ENCODE data around the gene CEND1. TPM values are rescaled to one million over a fixed set of nuclear protein-coding genes. Genes with fewer than 3 reads are reported as not detected.

CEND1 gene
- total and polyA plus RNA-seq, 2 experiments from 2014 or later = not detected

DNA sequence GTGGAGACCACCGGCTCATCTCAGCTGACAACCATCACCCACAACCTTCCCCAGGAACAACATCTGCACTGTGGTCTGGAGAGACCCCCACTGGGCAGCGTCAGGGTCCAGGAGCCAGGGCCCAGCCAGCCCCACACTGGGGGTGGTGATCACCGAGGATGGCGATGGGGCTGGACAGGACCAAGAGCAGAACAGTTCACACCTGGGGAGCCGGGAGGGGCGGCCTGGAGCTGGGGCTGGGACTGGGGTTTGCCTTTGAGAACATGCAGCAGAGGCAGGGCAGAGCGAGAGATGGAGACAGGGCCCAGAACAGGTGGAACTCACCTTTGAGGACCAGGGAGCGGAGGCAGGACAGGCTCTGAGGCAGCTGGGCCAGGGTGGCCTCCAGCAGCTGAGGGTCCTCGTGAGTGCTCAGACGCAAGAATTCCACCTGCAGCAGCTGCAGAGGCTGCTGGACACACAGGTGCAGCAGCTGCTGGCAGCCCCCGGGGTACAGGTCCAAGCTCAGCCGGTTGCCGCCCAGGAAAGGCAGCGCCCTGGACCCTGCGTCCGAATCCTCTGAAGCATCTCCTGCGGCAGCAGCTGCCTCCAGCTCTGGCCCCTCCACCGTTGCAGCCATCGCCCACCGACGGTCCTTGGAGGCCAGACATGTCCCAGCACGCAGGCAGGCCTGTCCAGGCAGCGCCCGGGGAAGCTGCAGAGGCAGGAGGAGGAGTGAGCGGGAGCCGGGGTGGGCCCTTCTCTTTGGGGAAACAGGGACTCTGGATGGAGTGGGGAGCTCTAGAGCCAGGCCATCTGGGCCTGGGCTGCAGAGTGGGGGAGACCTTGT lies 14.1 kb upstream of the CEND1 start:
- WGBS (ENCODE audit: low lambda C conversion rate, missing lambda C conversion rate) = 73% methylated on average over 25 of the region's 26 CpGs
- Histone ChIP-seq H3K4me3 (no peak overlapping the region), H4K20me1 (ENCODE audit: insufficient read depth, poor library complexity, severe bottlenecking) (no peaks in the 10 kb centered on the region), H3K4me1 (ENCODE audit: insufficient read depth) (peaks cover 3% of the 10 kb centered on the region), H3K79me2 (peaks cover 23% of the 10 kb centered on the region), H3K36me3 (replicated peaks; ENCODE audit: insufficient read depth, low read depth) (no peaks in the 10 kb centered on the region), H3K4me2 (peak overlapping the region; percentile 98), H3K27me3 (no peaks in the 10 kb centered on the region), H3K9me3 (ENCODE audit: low read depth) (no peaks in the 10 kb centered on the region), H2AFZ (no peak overlapping the region), H3K9me2 (replicated peaks; ENCODE audit: insufficient read depth) (no peaks in the 10 kb centered on the region), H3K27ac (peak overlapping the region; percentile 27)
- DNase-seq (ENCODE audit: low spot score) = no peak
- TF ChIP-seq EZH2 (IDR thresholded peaks at IDR 0.05; ENCODE audit: borderline replicate concordance) (no peak), EZH2phosphoT487 (IDR thresholded peaks at IDR 0.05; ENCODE audit: low read depth, severe bottlenecking, unreplicated experiment) (no peak)
- TF ChIP-seq, protein P1, sequence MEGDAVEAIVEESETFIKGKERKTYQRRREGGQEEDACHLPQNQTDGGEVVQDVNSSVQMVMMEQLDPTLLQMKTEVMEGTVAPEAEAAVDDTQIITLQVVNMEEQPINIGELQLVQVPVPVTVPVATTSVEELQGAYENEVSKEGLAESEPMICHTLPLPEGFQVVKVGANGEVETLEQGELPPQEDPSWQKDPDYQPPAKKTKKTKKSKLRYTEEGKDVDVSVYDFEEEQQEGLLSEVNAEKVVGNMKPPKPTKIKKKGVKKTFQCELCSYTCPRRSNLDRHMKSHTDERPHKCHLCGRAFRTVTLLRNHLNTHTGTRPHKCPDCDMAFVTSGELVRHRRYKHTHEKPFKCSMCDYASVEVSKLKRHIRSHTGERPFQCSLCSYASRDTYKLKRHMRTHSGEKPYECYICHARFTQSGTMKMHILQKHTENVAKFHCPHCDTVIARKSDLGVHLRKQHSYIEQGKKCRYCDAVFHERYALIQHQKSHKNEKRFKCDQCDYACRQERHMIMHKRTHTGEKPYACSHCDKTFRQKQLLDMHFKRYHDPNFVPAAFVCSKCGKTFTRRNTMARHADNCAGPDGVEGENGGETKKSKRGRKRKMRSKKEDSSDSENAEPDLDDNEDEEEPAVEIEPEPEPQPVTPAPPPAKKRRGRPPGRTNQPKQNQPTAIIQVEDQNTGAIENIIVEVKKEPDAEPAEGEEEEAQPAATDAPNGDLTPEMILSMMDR (IDR thresholded peaks at IDR 0.05; ENCODE audit: poor library complexity) = no peak

DNA sequence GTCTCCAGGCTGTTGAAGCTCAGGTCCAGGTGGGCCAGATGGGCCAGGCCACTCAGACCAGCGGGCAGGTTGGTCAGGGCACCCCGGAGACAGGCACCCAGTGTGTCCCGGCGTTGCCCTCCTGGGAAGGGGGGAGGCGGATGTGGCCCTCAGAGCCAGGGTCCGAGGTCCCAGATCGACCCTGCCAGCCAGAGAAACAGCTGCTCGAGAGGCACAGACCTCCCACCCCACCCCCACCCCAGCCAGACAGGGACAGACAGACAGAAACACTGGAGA lies 13.5 kb upstream of the CEND1 start:
- peaks cover 17% of the 10 kb centered on the region for H3K79me2 ChIP-seq
- 95% methylated on average over 8 of the region's 8 CpGs for WGBS (ENCODE audit: low lambda C conversion rate, missing lambda C conversion rate)
- H3K9me2 ChIP-seq (replicated peaks; ENCODE audit: insufficient read depth) = no peaks in the 10 kb centered on the region
- H3K4me2 ChIP-seq = peak overlapping the region; percentile 98
- no peak overlapping the region for H2AFZ ChIP-seq
- H3K4me1 ChIP-seq (ENCODE audit: insufficient read depth) = peaks cover 5% of the 10 kb centered on the region
- no peak overlapping the region for H3K4me3 ChIP-seq
- H3K9me3 ChIP-seq (ENCODE audit: low read depth) = no peaks in the 10 kb centered on the region
- H3K36me3 ChIP-seq (replicated peaks; ENCODE audit: insufficient read depth, low read depth) = no peaks in the 10 kb centered on the region
- no peaks in the 10 kb centered on the region for H3K27me3 ChIP-seq
- DNase-seq (ENCODE audit: low spot score) = no peak
- H4K20me1 ChIP-seq (ENCODE audit: insufficient read depth, poor library complexity, severe bottlenecking) = no peaks in the 10 kb centered on the region
- no peak for TF ChIP-seq EZH2 (IDR thresholded peaks at IDR 0.05; ENCODE audit: borderline replicate concordance)
- TF ChIP-seq EZH2phosphoT487 (IDR thresholded peaks at IDR 0.05; ENCODE audit: low read depth, severe bottlenecking, unreplicated experiment) = no peak
- TF ChIP-seq, protein P1 (IDR thresholded peaks at IDR 0.05; ENCODE audit: poor library complexity) = no peak
- H3K27ac ChIP-seq = no peak overlapping the region

DNA sequence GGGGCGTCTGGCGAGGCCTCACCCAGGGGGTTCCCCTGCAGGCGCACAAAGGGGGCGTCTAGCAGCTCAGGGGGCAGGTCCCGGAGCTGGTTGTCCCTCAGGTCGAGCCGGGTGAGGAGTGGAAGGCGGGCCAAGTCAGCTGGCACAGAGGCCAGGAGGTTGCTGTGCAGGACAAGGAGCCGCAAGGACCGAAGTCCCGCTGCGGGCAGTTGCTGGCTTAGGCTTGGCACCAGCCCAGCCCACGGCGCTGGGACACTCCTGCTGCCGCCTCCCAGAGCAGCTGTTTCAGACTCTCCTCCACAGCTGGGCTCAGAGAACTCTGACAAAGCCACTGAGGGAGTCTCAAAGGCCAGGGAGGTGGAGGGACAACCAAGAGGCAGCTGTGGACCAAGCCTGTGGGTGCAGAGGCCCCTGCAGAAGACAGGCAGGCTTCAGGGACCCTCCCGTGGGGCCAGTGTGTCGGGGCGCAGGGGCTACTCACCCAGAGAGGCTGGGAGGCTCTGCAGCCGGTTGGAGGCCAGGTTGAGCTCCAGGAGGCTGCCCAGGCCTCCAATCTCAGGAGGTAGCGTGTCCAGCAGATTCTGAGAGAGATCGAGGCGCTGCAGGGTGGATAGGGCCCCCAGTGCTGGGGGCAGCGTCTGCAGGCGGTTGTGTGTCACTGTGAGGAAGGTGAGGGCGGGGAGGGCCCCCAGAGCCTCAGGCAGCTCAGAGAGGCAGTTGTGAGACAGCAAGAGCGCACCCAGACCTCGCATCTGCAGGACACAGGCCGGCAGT lies 13.0 kb upstream of the CEND1 start:
- H3K27ac ChIP-seq = no peak overlapping the region
- no peaks in the 10 kb centered on the region for H3K27me3 ChIP-seq
- H3K4me3 ChIP-seq = no peak overlapping the region
- peaks cover 7% of the 10 kb centered on the region for H3K4me1 ChIP-seq (ENCODE audit: insufficient read depth)
- H3K9me2 ChIP-seq (replicated peaks; ENCODE audit: insufficient read depth) = no peaks in the 10 kb centered on the region
- H3K4me2 ChIP-seq = no peak overlapping the region
- TF ChIP-seq EZH2phosphoT487 (IDR thresholded peaks at IDR 0.05; ENCODE audit: low read depth, severe bottlenecking, unreplicated experiment) (no peak), EZH2 (IDR thresholded peaks at IDR 0.05; ENCODE audit: borderline replicate concordance) (no peak)
- TF ChIP-seq, protein P1 (IDR thresholded peaks at IDR 0.05; ENCODE audit: poor library complexity) = no peak
- no peaks in the 10 kb centered on the region for H3K9me3 ChIP-seq (ENCODE audit: low read depth)
- H2AFZ ChIP-seq = no peak overlapping the region
- peaks cover 12% of the 10 kb centered on the region for H3K79me2 ChIP-seq
- no peaks in the 10 kb centered on the region for H4K20me1 ChIP-seq (ENCODE audit: insufficient read depth, poor library complexity, severe bottlenecking)
- H3K36me3 ChIP-seq (replicated peaks; ENCODE audit: insufficient read depth, low read depth) = no peaks in the 10 kb centered on the region
- DNase-seq (ENCODE audit: low spot score) = no peak
- 93% methylated on average over 28 of the region's 28 CpGs for WGBS (ENCODE audit: low lambda C conversion rate, missing lambda C conversion rate)

Measured in hepatocyte (in vitro differentiated cells).